HepG2 (cell line): ENCODE measurements around the gene PDLIM5. TPM values are rescaled to one million over a fixed set of nuclear protein-coding genes. Genes with fewer than 3 reads are reported as not detected.

Source experiments
- ATAC-seq: fragments of 200-7000 bp; cut with Tn5 transposase; 3 replicates; pipeline ENCODE4 v1.9.1; 2020; ENCODE audit warnings: mild to moderate bottlenecking, moderate library complexity
- BruUV-seq: library from RNA; stranded (reverse); fragments of 400-500 nt; replicated peaks from 2 replicates; lab custom pipeline; 2021; lab: Mats Ljungman, UMichigan
- CTCF ChIA-PET: fragments of 300-600 bp; formaldehyde crosslinking; extraction: SDS; loops from one replicate; lab custom pipeline; 2021; ENCODE audit warnings: low total read pairs, inconsistent platforms, low intra/inter-chr PET ratio; lab: Yijun Ruan, JAX
- POLR2A ChIA-PET: fragments of 350-600 bp; sonication (Branson Sonifier 250); formaldehyde crosslinking; loops from one replicate; lab custom pipeline; 2020; ENCODE audit warnings: antibody characterized with exemption, inconsistent platforms; lab: Yijun Ruan, JAX
- DNase-seq: peaks from one replicate; pipeline ENCODE4 v3.0.0-alpha.2; 2015; ENCODE audit warnings: low spot score
- FAIRE-seq: peaks from 3 replicates; lab custom pipeline; 2011; peaks lifted over from hg19 to GRCh38; lab: Jason Lieb, UNC
- H2AFZ ChIP-seq: one replicate; pipeline ENCODE4 v1.6.1; 2011; ENCODE audit warnings: low read length, inconsistent platforms
- H3K27ac ChIP-seq: fragments of 300-600 bp; 3 replicates; pipeline ENCODE4 v1.8.0; 2011; ENCODE audit warnings: mixed run types, mild to moderate bottlenecking, mixed read lengths, low read length, inconsistent platforms; ENCODE audit not compliant: insufficient read depth; ENCODE audit errors: extremely low read length
- H3K27me3 ChIP-seq, 2 experiments: fragments of 200-600 bp in 1 of 2; 2 replicates in 1 of 2; 3 replicates in 1 of 2; pipeline versions ENCODE4 v1.6.0 to v1.8.0; 2011; ENCODE audit warnings: low read length in 2 of 2, mild to moderate bottlenecking in 2 of 2, moderate library complexity in 2 of 2, inconsistent platforms in 1 of 2; ENCODE audit not compliant: insufficient read depth in 2 of 2, control insufficient read depth in 1 of 2
- H3K36me3 ChIP-seq, 2 experiments: fragments of 200-600 bp in 1 of 2; replicated peaks in 1 of 2; 2 replicates in 1 of 2; 3 replicates in 1 of 2; pipeline versions ENCODE4 v1.5.1 to v1.8.0; 2011; ENCODE audit warnings: low read length in 2 of 2, inconsistent platforms in 1 of 2; ENCODE audit not compliant: insufficient read depth in 2 of 2, control insufficient read depth in 1 of 2
- H3K4me1 ChIP-seq: 2 replicates; pipeline ENCODE4 v1.5.1; 2012; ENCODE audit warnings: low read length, inconsistent platforms; ENCODE audit not compliant: insufficient read depth
- H3K4me2 ChIP-seq: 2 replicates; pipeline ENCODE4 v1.6.0; 2011; ENCODE audit warnings: low read depth, low read length, inconsistent platforms
- H3K4me3 ChIP-seq, 3 experiments: fragments of 200-600 bp in 1 of 3; sonication (generic), shearing (Covaris generic) in 1 of 3; replicated peaks in 1 of 3; 2 replicates each; pipeline ENCODE4 v1.5.1; 2011 to 2016; ENCODE audit warnings: low read length in 3 of 3, inconsistent platforms in 2 of 3, low read depth in 2 of 3, mild to moderate bottlenecking in 2 of 3, control low read depth in 1 of 3, mixed read lengths in 1 of 3; ENCODE audit not compliant: insufficient read depth in 1 of 3
- H3K79me2 ChIP-seq: one replicate; pipeline ENCODE4 v1.6.1; 2011; ENCODE audit warnings: low read length, inconsistent platforms; ENCODE audit not compliant: insufficient read depth
- H3K9ac ChIP-seq: 2 replicates; pipeline ENCODE4 v1.6.0; 2011; ENCODE audit warnings: mild to moderate bottlenecking, low read depth, low read length, inconsistent platforms; ENCODE audit not compliant: insufficient read depth
- H3K9me3 ChIP-seq: 2 replicates; pipeline ENCODE4 v1.5.1; 2012; ENCODE audit warnings: mild to moderate bottlenecking, low read length
- H4K20me1 ChIP-seq: 2 replicates; pipeline ENCODE4 v1.6.0; 2011; ENCODE audit warnings: inconsistent platforms, mild to moderate bottlenecking, low read length, moderate library complexity; ENCODE audit not compliant: insufficient read depth
- FOXK1 ChIP-seq: sonication (generic); formaldehyde crosslinking; IDR thresholded peaks from 2 replicates; pipeline ENCODE4 v1.4.0; 2020; ENCODE audit warnings: low read depth, missing genetic modification reagents, borderline replicate concordance
- GATAD1 ChIP-seq: IDR thresholded peaks from 2 replicates; pipeline ENCODE4 v1.6.1; 2016; ENCODE audit warnings: missing genetic modification reagents, missing compliant biosample characterization
- KLF11 ChIP-seq: IDR thresholded peaks from 2 replicates; pipeline ENCODE4 v1.6.1; 2016; ENCODE audit warnings: missing compliant biosample characterization
- MIER2 ChIP-seq: IDR thresholded peaks from 2 replicates; pipeline ENCODE4 v1.6.1; 2016; ENCODE audit warnings: missing biosample characterization, missing genetic modification reagents
- NFYC ChIP-seq: IDR thresholded peaks from 2 replicates; pipeline ENCODE4 v1.6.1; 2016; ENCODE audit warnings: missing genetic modification reagents, missing compliant biosample characterization
- RFX1 ChIP-seq: fragments of 450-650 bp; IDR thresholded peaks from 2 replicates; pipeline ENCODE4 v1.6.1; 2017
- THAP9 ChIP-seq: sonication (generic); formaldehyde crosslinking; IDR thresholded peaks from 2 replicates; pipeline ENCODE4; 2020; ENCODE audit warnings: missing genetic modification reagents, mild to moderate bottlenecking, borderline replicate concordance
- ZFP37 ChIP-seq: sonication (generic); formaldehyde crosslinking; IDR thresholded peaks from 2 replicates; pipeline ENCODE4 v1.4.0; 2020; ENCODE audit warnings: missing genetic modification reagents, borderline replicate concordance
- ZFYVE20 ChIP-seq: sonication (generic); formaldehyde crosslinking; IDR thresholded peaks from 2 replicates; pipeline ENCODE4 v1.8.0; 2023; ENCODE audit warnings: low read depth, mild to moderate bottlenecking, moderate library complexity, missing genetic modification reagents, borderline replicate concordance
- ZNF234 ChIP-seq: sonication (generic); formaldehyde crosslinking; conservative IDR thresholded peaks from 2 replicates; pipeline ENCODE4 v1.5.1; 2020; ENCODE audit warnings: mild to moderate bottlenecking, missing genetic modification reagents
- ZNF543 ChIP-seq: sonication (generic); formaldehyde crosslinking; IDR thresholded peaks from 2 replicates; pipeline ENCODE4 v1.4.0; 2020; ENCODE audit warnings: mild to moderate bottlenecking, missing genetic modification reagents
- WGBS: methylation state at CpG from one replicate; pipeline ENCODE4 v1.1.6; 2017; ENCODE audit warnings: low lambda C conversion rate; 5-methylcytosine and 5-hydroxymethylcytosine counted together
- in situ Hi-C: cut with HindIII; loops from 2 replicates; pipeline ENCODE4 v1.10.0; 2017; ENCODE audit warnings: low pct_unique_long_range_greater_than_20kb; ENCODE audit not compliant: extremely low pct_ligation_motif_present
- intact Hi-C: fragments of 100-400 bp; cut with micrococcal nuclease; formaldehyde crosslinking; loops from one replicate; pipeline ENCODE4 v1.10.0; 2022; ENCODE audit not compliant: unreplicated experiment
- polyA plus RNA-seq, 8 experiments: library from polyadenylated mRNA; depleted of rRNA in 3 of 8; stranded (reverse) in 7 of 8; unstranded in 1 of 8; fragments of >200 nt; fragmentation: Illumina TruSeq in 4 of 8; extraction: Trizol in 4 of 8; gene quantifications; 2 replicates each; pipeline versions ENCODE4 v1.2.1 to v1.2.3, GENCODE V29; 2011 to 2016; ENCODE audit warnings: low read depth in 4 of 8, missing spikeins in 1 of 8, mixed read lengths in 1 of 8; ENCODE audit not compliant: insufficient read depth in 1 of 8
- total RNA-seq, 5 experiments: library from RNA; depleted of rRNA; stranded (reverse); fragments of >200 nt; fragmentation: Illumina TruSeq; extraction: Trizol; gene quantifications; 2 replicates each; pipeline ENCODE4 v1.2.3, GENCODE V29; 2016; ENCODE audit warnings: low read depth in 1 of 5

Gene PDLIM5
- total and polyA plus RNA-seq, 2 of the 13 experiments (the other 11 are each of a cell fraction or from before 2014, with no cell fraction given): 52.8 to 119 TPM

DNA sequence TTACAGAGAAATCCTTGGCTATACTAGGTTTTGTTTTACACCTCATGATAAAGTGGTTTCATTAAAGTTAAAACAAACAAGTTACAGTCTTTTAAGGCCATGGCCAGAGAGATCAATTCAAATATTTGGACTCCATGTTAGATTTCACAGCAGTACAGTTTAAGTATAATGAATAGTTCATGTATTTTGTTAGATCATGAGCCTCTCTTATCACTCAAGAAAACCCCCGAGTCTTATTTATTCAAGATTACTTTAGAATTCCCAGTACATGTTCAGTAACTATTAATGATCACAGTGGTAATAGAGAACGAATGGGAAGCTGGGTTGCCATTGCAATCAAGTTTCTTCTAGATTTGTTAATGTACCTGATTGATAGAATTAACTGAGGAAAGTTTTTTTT lies 15.2 kb downstream of the PDLIM5 start:
- ATAC-seq (no peak), FAIRE-seq (no peak), DNase-seq (no peak)
- 0 out of 2 replicates have a peak, but pooled peaks cover 6% of the 10 kb centered on the region for H4K20me1 ChIP-seq
- H3K4me1 ChIP-seq: peaks cover 76% of the 10 kb centered on the region
- no peak overlapping the region for H3K4me3 ChIP-seq
- intact Hi-C loops (no loop called here), in situ Hi-C loops (no loop called here)
- no TSS peak for BruUV-seq
- 88% methylated on average over 2 of the region's 2 CpGs for WGBS
- ChIA-PET CTCF (no interaction called here), POLR2A (interaction anchor here (1.6 kb wide), 1 partner anchor 12 kb away, joined by 4 read pairs; no protein-coding TSS in a partner anchor)
- TF ChIP-seq THAP9: no peak
- no peak for TF ChIP-seq NFYC (CRISPR knock-in tag)
- no peak for TF ChIP-seq ZFYVE20 (CRISPR knock-in tag)
- no peak for TF ChIP-seq KLF11 (CRISPR knock-in tag)
- TF ChIP-seq RFX1: no peak
- no peak for TF ChIP-seq FOXK1
- TF ChIP-seq ZNF543 (CRISPR knock-in tag): no peak
- TF ChIP-seq MIER2 (CRISPR knock-in tag): no peak
- no peak for TF ChIP-seq GATAD1 (CRISPR knock-in tag)
- no peak for TF ChIP-seq ZNF234
- TF ChIP-seq ZFP37: no peak
- H3K27ac ChIP-seq: no peak overlapping the region
- no peak overlapping the region for H2AFZ ChIP-seq
- no peaks in the 10 kb centered on the region for H3K27me3 ChIP-seq
- H3K36me3 ChIP-seq: 0 out of 5 replicates have a peak, but pooled peaks cover 0 to 1% of the 10 kb centered on the region in 2 experiments
- H3K4me2 ChIP-seq: no peak overlapping the region
- no peaks in the 10 kb centered on the region for H3K9me3 ChIP-seq
- H3K9ac ChIP-seq: no peak overlapping the region
- H3K79me2 ChIP-seq: peaks cover 93% of the 10 kb centered on the region
